Left colon (tissue), 2 donors: ENCODE results near the gene MAP2K2. TPM values are rescaled to one million over a fixed set of nuclear protein-coding genes. Genes with fewer than 3 reads are reported as not detected.
"Not testable (repeated sequence)": the region's sequence is repeated elsewhere in the genome, so short reads cannot be mapped to it uniquely, and the experiment has no call there.

Source experiments
- ATAC-seq: fragments of 200-7000 bp; cut with Tn5 transposase; one replicate; pipeline ENCODE4 v1.9.1; 2020; ENCODE audit warnings: mild to moderate bottlenecking, moderate library complexity
- DNase-seq, 2 donors: peaks; one replicate each; pipeline ENCODE4 v3.0.0-alpha.2; 2020
- intact Hi-C, 2 donors: fragments of 100-400 bp; cut with DNase I in 1 of 2; cut with micrococcal nuclease in 1 of 2; formaldehyde crosslinking; loops; one replicate each; pipeline versions ENCODE4 v1.11.2 to v1.14.0; 2022; cut with DNase I, micrococcal nuclease
- long read RNA-seq: library from polyadenylated mRNA; unstranded; transcript quantifications from one replicate; pipeline ENCODE4 v2.0.0, GENCODE V29; 2021
- total RNA-seq, 2 donors: library from RNA; stranded (reverse); fragmentation: NEBNext Ultra II Directional; extraction: Animal tissue kit (Norgen Biotek cat#: 25700); gene quantifications; one replicate each; pipeline ENCODE4 v1.2.1, GENCODE V29; 2021
- donor health status: DM: no; HTN: no; CAD: no.
- donor health status: DM: yes; HTN: yes; CAD: no.

Gene MAP2K2
- 100 to 1,000 TPM; 208 to 229 TPM for total RNA-seq
- long read RNA-seq, transcript MAP2K2-210 (8 exons, 1,778 nt) = minor isoform, 5 of 549 reads
- long read RNA-seq, transcript MAP2K2-201 (11 exons, 1,734 nt) = major isoform, 434 of 549 reads
- long read RNA-seq, partial matches to known transcripts = 59 of 549 reads
- long read RNA-seq, other reads (novel, unspliced or antisense) = 51 of 549 reads

GRCh38 chr19:4123615-4124568, at the start of gene MAP2K2:
TSS of gene MAP2K2 (minus strand) at chr19:4124122. CDS start at chr19:4123875, 247 bp downstream.
- intact Hi-C loops = no loop called here
- DNase-seq = peak; percentile 91 to 97
- peak; percentile 92 for ATAC-seq

GRCh38 chr19:4172861-4173473, 49.0 kb upstream of the MAP2K2 start:
- ATAC-seq = peak; percentile 72
- DNase-seq = peak; percentile 50 to 79
- intact Hi-C loops = no loop called here

GRCh38 chr19:4171676-4172075, 47.8 kb upstream of the MAP2K2 start:
- intact Hi-C loops = no loop called here
- no peak for DNase-seq
- no peak for ATAC-seq

- DNase-seq = no peak
- ATAC-seq = peak; percentile 68
- intact Hi-C loops = no loop called here
These were observed 40.3 kb upstream of the MAP2K2 start for GRCh38 chr19:4164262-4164661.

- intact Hi-C loops = no loop called here
- ATAC-seq (no peak), DNase-seq (no peak)
These were observed 37.6 kb upstream of the MAP2K2 start for GRCh38 chr19:4161415-4162077.

- peak; percentile 14 for ATAC-seq
- DNase-seq, intact Hi-C loops: not testable (repeated sequence)
These were observed 34.0 kb upstream of the MAP2K2 start for GRCh38 chr19:4157971-4158370.

GRCh38 chr19:4157164-4157563, 33.2 kb upstream of the MAP2K2 start:
- DNase-seq (no peak), ATAC-seq (no peak)
- intact Hi-C loops = no loop called here

GRCh38 chr19:4154571-4155312, 30.8 kb upstream of the MAP2K2 start:
- DNase-seq (no peak), ATAC-seq (no peak)
- intact Hi-C loops = no loop called here

- no peak for DNase-seq
- intact Hi-C loops = no loop called here
- ATAC-seq = no peak
These were observed 28.5 kb upstream of the MAP2K2 start for GRCh38 chr19:4152241-4152998.

GRCh38 chr19:4151623-4152022, 27.7 kb upstream of the MAP2K2 start:
- intact Hi-C loops = no loop called here
- ATAC-seq = no peak
- no peak for DNase-seq

GRCh38 chr19:4149518-4150288, 25.8 kb upstream of the MAP2K2 start:
- ATAC-seq = peak; percentile 61
- intact Hi-C loops = no loop called here

GRCh38 chr19:4144666-4145249, 20.8 kb upstream of the MAP2K2 start:
- intact Hi-C loops = no loop called here
- DNase-seq (peak; percentile 51 to 80), ATAC-seq (peak; percentile 47)

More at GRCh38 chr19:4149518-4150288, 25.8 kb upstream of the MAP2K2 start:
- peak; percentile 64 to 74 for DNase-seq

GRCh38 chr19:4142916-4143315, 19.0 kb upstream of the MAP2K2 start:
- ATAC-seq, DNase-seq, intact Hi-C loops: not testable (repeated sequence)

GRCh38 chr19:4140237-4140711, 16.4 kb upstream of the MAP2K2 start:
- peak; percentile 50 for ATAC-seq
- intact Hi-C loops = no loop called here
- peak in 1 of 2 donors; percentile 67 for DNase-seq

GRCh38 chr19:4139614-4140236, 15.8 kb upstream of the MAP2K2 start:
- peak; percentile 53 for ATAC-seq
- peak; percentile 85 to 91 for DNase-seq
- intact Hi-C loops = no loop called here

GRCh38 chr19:4138445-4138844, 14.5 kb upstream of the MAP2K2 start:
- DNase-seq = no peak
- intact Hi-C loops = no loop called here

More at GRCh38 chr19:4138445-4138844, 14.5 kb upstream of the MAP2K2 start:
- ATAC-seq = no peak
